HEK293 (cell line): ENCODE measurements around the gene MYLK.

Experiments
- CTCF ChIA-PET: fragments of 350-600 bp; formaldehyde crosslinking; extraction: SDS; loops from one replicate; lab custom pipeline; 2021; ENCODE audit warnings: antibody characterized with exemption; lab: Yijun Ruan, JAX
- POLR2A ChIA-PET: fragments of 300-600 bp; formaldehyde crosslinking; extraction: SDS; loops from one replicate; lab custom pipeline; 2020; ENCODE audit warnings: antibody characterized with exemption, inconsistent platforms; lab: Yijun Ruan, JAX
- H3K27ac ChIP-seq: fragments of 200-500 bp; sonication (Bioruptor generic); 2 replicates; pipeline ENCODE4 v1.5.1; 2014; ENCODE audit warnings: low read depth, low read length, control low read depth, inconsistent platforms; ENCODE audit errors: extremely low read depth
- H3K36me3 ChIP-seq, 2 experiments: fragments of 200-500 bp in 1 of 2; sonication (Bioruptor generic) in 1 of 2; 1 replicate in 1 of 2; 2 replicates in 1 of 2; pipeline ENCODE4 v1.5.1; 2014 to 2017; ENCODE audit warnings: inconsistent platforms in 2 of 2, low read length in 2 of 2; ENCODE audit not compliant: control insufficient read depth in 2 of 2, insufficient read depth in 1 of 2
- H3K4me1 ChIP-seq: fragments of 200-500 bp; sonication (Bioruptor generic); 2 replicates; pipeline ENCODE4 v1.5.1; 2014; ENCODE audit warnings: mild to moderate bottlenecking, low read length, inconsistent platforms; ENCODE audit not compliant: control insufficient read depth, insufficient read depth
- H3K4me3 ChIP-seq: 2 replicates; pipeline ENCODE4 v1.5.1; 2011; ENCODE audit warnings: low read depth, mild to moderate bottlenecking, control low read depth, low read length, moderate library complexity
- H3K9me3 ChIP-seq: fragments of 200-500 bp; sonication (Bioruptor generic); 2 replicates; pipeline ENCODE4 v1.5.1; 2014; ENCODE audit warnings: low read depth, low read length, inconsistent platforms; ENCODE audit not compliant: control insufficient read depth, insufficient read depth
- FEZF1 ChIP-seq: fragments of 450-650 bp; formaldehyde crosslinking; IDR thresholded peaks from 2 replicates; pipeline ENCODE4 v1.5.1; 2016; ENCODE audit warnings: missing biosample characterization, missing genetic modification characterization
- GFI1B ChIP-seq: fragments of 450-650 bp; formaldehyde crosslinking; IDR thresholded peaks from 2 replicates; pipeline ENCODE4 v1.5.1; 2016; ENCODE audit warnings: missing biosample characterization, missing genetic modification characterization
- PRDM4 ChIP-seq: fragments of 450-650 bp; formaldehyde crosslinking; IDR thresholded peaks from 2 replicates; pipeline ENCODE4 v1.5.1; 2017; ENCODE audit warnings: missing biosample characterization, missing genetic modification characterization
- SALL2 ChIP-seq: fragments of 450-650 bp; formaldehyde crosslinking; IDR thresholded peaks from 2 replicates; pipeline ENCODE4 v1.5.0; 2017; ENCODE audit warnings: missing biosample characterization, mild to moderate bottlenecking, missing genetic modification characterization, borderline replicate concordance
- SETDB1 ChIP-seq: IDR thresholded peaks from one replicate; pipeline ENCODE4 v1.6.1; 2017; ENCODE audit warnings: mild to moderate bottlenecking, low read length, moderate library complexity, mixed read lengths; ENCODE audit not compliant: insufficient read length
- SP7 ChIP-seq: fragments of 450-650 bp; formaldehyde crosslinking; IDR thresholded peaks from 2 replicates; pipeline ENCODE4 v1.5.1; 2016; ENCODE audit warnings: missing biosample characterization, missing genetic modification characterization
- TRIM28 ChIP-seq: IDR thresholded peaks from 2 replicates; pipeline ENCODE4 v1.6.1; 2011; ENCODE audit warnings: low read length, control low read depth, borderline replicate concordance
- ZNF148 ChIP-seq: fragments of 450-650 bp; formaldehyde crosslinking; IDR thresholded peaks from 2 replicates; pipeline ENCODE4 v1.5.0; 2017; ENCODE audit warnings: missing biosample characterization, missing genetic modification characterization, borderline replicate concordance
- ZNF155 ChIP-seq: fragments of 450-650 bp; formaldehyde crosslinking; IDR thresholded peaks from 2 replicates; pipeline ENCODE4 v1.5.1; 2016; ENCODE audit warnings: missing biosample characterization, missing genetic modification characterization
- ZNF214 ChIP-seq: fragments of 450-650 bp; formaldehyde crosslinking; IDR thresholded peaks from 2 replicates; pipeline ENCODE4 v1.5.1; 2017; ENCODE audit warnings: missing biosample characterization, mild to moderate bottlenecking, missing genetic modification characterization, borderline replicate concordance
- ZNF37A ChIP-seq: fragments of 450-650 bp; IDR thresholded peaks from 2 replicates; pipeline ENCODE4 v1.5.1; 2018; ENCODE audit warnings: missing biosample characterization, missing genetic modification characterization
- ZNF529 ChIP-seq: fragments of 450-650 bp; formaldehyde crosslinking; IDR thresholded peaks from 2 replicates; pipeline ENCODE4 v1.5.1; 2017; ENCODE audit warnings: missing genetic modification characterization, missing biosample characterization; ENCODE audit not compliant: insufficient replicate concordance
- ZNF585B ChIP-seq: fragments of 450-650 bp; formaldehyde crosslinking; IDR thresholded peaks from 2 replicates; pipeline ENCODE4 v1.5.1; 2016; ENCODE audit warnings: missing biosample characterization, missing genetic modification characterization
- ZNF621 ChIP-seq: fragments of 450-650 bp; formaldehyde crosslinking; IDR thresholded peaks from 2 replicates; pipeline ENCODE4 v1.5.1; 2017; ENCODE audit warnings: missing biosample characterization, missing genetic modification characterization
- ZNF623 ChIP-seq: fragments of 450-650 bp; formaldehyde crosslinking; IDR thresholded peaks from 2 replicates; pipeline ENCODE4 v1.5.1; 2016; ENCODE audit warnings: missing biosample characterization, missing genetic modification characterization
- ZNF624 ChIP-seq: fragments of 450-650 bp; formaldehyde crosslinking; IDR thresholded peaks from 2 replicates; pipeline ENCODE4 v1.5.1; 2017; ENCODE audit warnings: missing biosample characterization, missing genetic modification characterization
- ZNF660 ChIP-seq: fragments of 450-650 bp; IDR thresholded peaks from 2 replicates; pipeline ENCODE4 v1.5.1; 2018; ENCODE audit warnings: missing biosample characterization, mild to moderate bottlenecking, missing genetic modification characterization
- ZNF692 ChIP-seq: fragments of 450-650 bp; formaldehyde crosslinking; IDR thresholded peaks from 2 replicates; pipeline ENCODE4 v1.5.1; 2016; ENCODE audit warnings: missing biosample characterization, missing genetic modification characterization

The MYLK gene

GRCh38 chr3:123920383-123920782 is 36.3 kb upstream of the MYLK start:
- Histone ChIP-seq H3K27ac (no peak overlapping the region), H3K36me3 (peaks cover 6 to 61% of the 10 kb centered on the region in 2 experiments), H3K9me3 (no peaks in the 10 kb centered on the region), H3K4me3 (no peak overlapping the region), H3K4me1 (no peaks in the 10 kb centered on the region)
- CTCF ChIA-PET = interaction anchor here (0.6 kb wide), 1 partner anchor 22 kb away, joined by 3 read pairs; no protein-coding TSS in a partner anchor
- POLR2A ChIA-PET = no interaction called here
- peak; percentile 97 for TF ChIP-seq SETDB1
- TF ChIP-seq TRIM28 = 0 out of 2 replicates have a peak, but pooled peaks have one; percentile 47
- TF ChIP-seq FEZF1 = no peak

GRCh38 chr3:123919353-123919752 is 35.2 kb upstream of the MYLK start:
- ChIA-PET CTCF (no interaction called here), POLR2A (no interaction called here)
- H3K9me3 ChIP-seq = no peaks in the 10 kb centered on the region

GRCh38 chr3:123914829-123915228 is 30.7 kb upstream of the MYLK start:
- CTCF ChIA-PET = interaction anchor here (2.0 kb wide), 1 partner anchor 29 kb away, joined by 4 read pairs; no protein-coding TSS in a partner anchor
- Histone ChIP-seq H3K9me3 (no peaks in the 10 kb centered on the region), H3K27ac (no peak overlapping the region), H3K4me1 (no peaks in the 10 kb centered on the region), H3K4me3 (no peak overlapping the region)
- POLR2A ChIA-PET = interaction anchor here (0.7 kb wide), 1 partner anchor 74 kb away, joined by 3 read pairs; no protein-coding TSS in a partner anchor
- TF ChIP-seq ZNF624 (tag by site-specific recombination) = no peak
- no peak for TF ChIP-seq ZNF660 (tag by site-specific recombination)
- TF ChIP-seq SP7 (tag by site-specific recombination) = no peak
- TF ChIP-seq ZNF621 = no peak
- TF ChIP-seq PRDM4 (tag by site-specific recombination) = no peak
- TF ChIP-seq ZNF155 (tag by site-specific recombination) = no peak
- TF ChIP-seq ZNF148 (tag by site-specific recombination) = no peak
- TF ChIP-seq ZNF585B = no peak
- no peak for TF ChIP-seq ZNF692 (tag by site-specific recombination)
- no peak for TF ChIP-seq ZNF623
- no peak for TF ChIP-seq ZNF37A (tag by site-specific recombination)
- TF ChIP-seq GFI1B (tag by site-specific recombination) = no peak
- TF ChIP-seq, all 188 proteins: peak for 0
- H3K36me3 ChIP-seq = peaks cover 6 to 31% of the 10 kb centered on the region in 2 experiments

More at GRCh38 chr3:123919353-123919752, 35.2 kb upstream of the MYLK start:
- no peak overlapping the region for H3K27ac ChIP-seq
- TF ChIP-seq SALL2 (tag by site-specific recombination) (no peak), ZNF214 (tag by site-specific recombination) (no peak), ZNF529 (no peak)
- no peaks in the 10 kb centered on the region for H3K4me1 ChIP-seq
- H3K4me3 ChIP-seq = no peak overlapping the region
- peaks cover 5 to 62% of the 10 kb centered on the region in 2 experiments for H3K36me3 ChIP-seq
